HG02623 (cell line): Measurements from ENCODE around the gene PADI3.

Experiments
- ATAC-seq: cut with Tn5 transposase; IDR thresholded peaks from one replicate; pipeline ENCODE4 v1.9.1; 2021; ENCODE audit warnings: moderate library complexity; ENCODE audit not compliant: unreplicated experiment

Gene PADI3

DNA sequence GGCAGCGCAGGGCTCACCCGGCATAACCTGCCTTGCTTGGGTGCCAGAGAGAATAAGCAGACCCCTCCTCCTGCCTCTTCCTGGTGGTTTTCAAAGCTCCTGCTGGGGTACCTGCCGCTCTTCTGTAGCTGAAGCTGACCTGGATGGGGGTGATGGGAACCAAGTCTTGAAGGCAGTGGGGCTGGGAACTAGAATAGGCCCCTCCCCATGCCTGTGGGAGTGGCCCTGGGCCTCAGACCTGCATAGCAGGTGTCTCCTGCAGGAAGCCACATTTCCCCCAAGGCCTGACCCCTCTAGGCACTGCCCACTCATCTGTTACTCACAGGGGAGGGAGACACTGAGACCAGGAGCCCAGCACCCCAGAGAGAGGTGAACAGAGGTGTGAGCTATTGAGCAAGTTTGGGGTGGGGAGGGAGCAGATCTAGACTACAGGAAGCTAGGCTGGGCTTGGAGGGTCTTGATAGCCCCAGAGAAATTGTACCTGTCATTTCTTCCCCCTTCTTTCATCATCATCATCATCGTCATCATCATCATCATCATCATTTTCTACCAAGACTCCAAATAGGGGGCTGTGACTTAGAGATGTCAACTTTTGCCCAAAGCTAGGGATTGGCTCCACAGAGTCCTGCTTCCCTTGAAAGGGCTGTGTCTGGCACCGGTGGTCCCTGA, 33.9 kb upstream of the PADI3 start:
- no peak for ATAC-seq

DNA sequence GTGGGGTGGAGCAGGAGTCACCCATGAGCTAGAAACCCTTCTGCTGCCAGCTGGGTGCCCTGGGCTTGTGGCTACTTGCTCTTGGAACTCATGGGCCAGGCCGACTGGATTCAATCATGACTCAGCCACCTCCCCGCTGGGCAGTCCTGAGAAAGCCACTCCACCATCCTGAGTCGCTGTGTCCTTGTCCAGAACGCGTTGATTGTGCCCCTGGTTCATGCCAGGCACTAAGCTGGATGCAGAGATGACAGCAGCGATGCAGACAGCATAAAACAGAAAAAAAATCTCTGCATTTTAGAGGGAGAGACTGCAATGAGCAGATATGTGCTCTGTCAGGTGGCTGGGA, 33.4 kb upstream of the PADI3 start:
- no peak for ATAC-seq

DNA sequence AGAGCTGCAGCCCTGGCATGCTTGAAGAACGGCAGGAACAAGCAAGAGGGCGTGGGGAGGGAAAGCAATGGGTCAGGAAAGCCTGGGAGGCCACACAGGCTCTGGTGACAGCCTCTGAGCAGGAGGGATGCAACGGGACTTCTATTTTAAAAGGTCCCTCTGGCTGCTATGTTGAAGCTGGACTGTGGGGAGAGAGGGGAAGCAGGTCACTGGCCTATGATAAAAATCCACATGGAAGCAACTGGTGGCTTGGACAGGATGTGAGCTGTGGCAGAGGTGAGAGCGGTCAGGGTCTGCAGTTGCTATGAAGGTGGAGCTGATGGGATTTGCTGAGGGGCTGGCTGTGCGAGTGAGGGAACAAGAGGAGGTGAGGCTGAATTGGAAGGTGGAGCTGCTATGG, 32.8 kb upstream of the PADI3 start:
- ATAC-seq = no peak

DNA sequence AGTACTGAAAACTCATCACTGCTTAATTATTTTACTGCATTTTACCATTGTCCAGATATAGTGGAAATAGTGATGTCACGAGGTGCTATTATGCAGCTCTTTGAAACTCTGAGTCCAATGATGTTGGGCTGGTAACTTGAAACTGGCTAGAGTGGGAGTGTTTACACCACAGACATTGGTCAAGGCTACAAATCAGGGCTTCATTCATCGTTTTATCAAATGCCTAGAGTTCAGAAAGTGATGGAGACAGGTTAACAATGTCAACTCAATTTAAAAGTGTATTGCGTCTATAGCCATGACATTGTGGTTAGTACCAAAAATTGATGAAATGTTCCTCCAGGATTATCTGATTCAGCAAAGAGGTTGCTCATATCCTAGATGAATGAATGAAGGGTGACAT, 31.3 kb upstream of the PADI3 start:
- no peak for ATAC-seq

DNA sequence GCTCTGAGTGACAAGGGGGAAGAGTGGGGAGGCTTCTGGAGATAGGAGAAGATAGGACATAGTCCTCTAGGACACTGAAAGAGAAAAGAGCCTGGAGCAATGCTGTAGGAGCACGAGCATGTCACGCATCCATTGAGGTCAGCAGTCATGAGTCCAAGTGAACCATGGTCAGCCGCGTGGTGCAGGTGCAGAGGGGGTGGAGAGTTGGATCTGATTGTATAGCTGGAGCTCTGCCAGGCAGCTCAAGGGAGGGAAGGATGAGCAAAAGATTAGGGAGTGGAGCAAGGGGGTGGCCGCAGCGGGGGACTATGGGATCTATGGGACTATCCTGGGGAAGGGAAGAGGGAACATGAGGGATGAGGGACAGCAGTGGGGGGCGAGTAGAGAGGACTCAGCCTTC, 30.0 kb upstream of the PADI3 start:
- no peak for ATAC-seq

DNA sequence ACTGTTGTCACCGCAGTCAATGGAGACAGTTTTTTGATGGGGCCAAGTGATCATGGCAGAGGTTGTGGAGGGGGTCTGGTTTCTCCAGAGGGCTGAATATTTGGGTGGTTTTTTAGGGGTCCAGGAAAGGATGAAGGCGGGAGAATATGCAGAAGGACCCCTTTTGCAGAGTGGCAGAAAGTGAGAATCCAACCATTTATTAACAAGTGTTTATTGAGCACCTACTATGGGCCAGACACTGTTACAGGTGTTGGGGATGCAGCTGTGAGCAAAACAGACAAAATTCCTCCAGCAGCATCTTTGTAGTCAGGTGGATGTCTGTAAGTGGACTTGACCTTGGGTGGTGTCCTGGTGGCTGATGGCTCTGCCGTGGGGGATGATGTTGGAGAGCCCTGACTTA, 28.6 kb upstream of the PADI3 start:
- no peak for ATAC-seq

DNA sequence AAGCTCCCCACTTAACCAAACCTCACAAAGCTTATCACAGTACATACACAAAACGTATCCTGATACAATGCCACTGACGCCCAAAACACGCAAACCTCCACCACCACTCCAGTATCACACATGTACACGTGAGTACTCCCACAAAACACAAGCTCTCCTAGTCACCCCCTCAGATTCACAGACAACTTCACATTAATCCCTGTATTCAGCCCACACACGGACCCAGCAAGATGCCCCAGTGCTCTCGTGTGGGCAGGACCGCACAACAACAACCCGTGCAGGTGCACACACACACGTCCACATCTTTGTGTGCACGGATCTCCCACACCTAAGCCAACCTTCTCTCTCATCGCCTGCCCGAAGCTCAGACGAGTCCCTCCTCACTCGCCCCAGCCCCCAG, 26.3 kb upstream of the PADI3 start:
- no peak for ATAC-seq

DNA sequence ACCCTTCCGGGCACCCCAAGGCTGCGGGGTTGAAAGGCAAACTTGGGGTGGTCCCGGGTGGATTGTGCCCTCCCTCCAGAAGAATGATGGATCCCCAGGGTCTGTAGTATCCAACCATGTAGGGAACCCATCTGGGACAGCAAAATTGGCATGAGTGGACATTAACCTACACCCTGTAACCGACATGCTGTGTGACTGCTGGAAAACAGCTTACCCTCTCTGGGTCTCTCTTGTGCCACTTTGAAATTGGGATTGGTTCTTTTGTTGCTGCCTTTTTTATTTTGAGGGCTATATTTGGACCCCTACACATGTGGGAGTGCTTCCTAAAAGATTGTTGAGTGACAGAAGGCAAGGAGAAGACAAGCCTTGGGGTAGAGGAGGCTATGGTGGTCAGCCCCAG, 24.5 kb upstream of the PADI3 start:
- no peak for ATAC-seq

DNA sequence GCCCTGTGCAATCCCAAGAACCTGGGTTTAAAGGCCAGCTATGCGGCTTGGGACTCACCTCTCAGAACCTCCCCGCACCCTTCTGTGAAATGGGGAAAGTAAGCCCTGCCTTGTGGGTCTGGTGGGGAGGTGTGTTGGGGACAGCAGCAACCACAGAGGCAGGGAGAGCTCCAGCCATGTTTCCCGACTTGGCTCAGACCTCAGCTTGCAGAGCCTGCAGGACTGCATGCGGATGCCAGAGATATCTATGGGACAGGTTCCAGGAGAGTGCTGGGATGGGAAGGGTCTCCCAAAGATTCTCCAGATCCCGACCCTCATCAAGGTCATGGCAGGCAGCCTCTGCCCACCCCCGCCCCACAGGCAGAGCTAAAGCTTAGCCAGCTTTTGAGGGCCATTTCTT, 23.8 kb upstream of the PADI3 start:
- ATAC-seq = no peak

DNA sequence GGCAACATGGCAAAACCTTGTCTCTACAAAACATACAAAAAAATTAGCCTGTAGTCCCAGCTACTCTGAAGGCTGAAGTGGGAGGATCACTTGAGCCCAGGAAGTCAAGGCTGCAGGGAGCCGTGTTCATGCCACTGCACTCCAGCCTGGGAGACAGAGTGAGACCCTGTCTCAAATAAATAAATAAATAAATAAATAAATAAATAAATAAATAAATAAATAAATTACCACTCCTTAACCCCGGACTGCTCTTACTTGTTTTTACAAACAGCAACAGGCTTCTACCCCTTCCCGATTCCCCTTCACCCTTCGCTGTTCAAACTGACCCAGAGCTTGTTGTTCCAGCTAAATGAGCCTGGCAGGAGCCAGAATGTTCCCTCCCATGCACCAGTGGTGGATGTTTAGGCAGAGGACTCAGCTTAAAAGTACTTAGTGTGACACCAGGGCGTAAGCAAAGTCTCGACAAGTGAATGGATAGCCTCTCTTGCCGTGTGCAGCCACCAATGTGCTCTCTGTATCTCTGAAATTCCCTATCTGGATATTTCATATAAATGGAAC, 21.5 kb upstream of the PADI3 start:
- no peak for ATAC-seq

DNA sequence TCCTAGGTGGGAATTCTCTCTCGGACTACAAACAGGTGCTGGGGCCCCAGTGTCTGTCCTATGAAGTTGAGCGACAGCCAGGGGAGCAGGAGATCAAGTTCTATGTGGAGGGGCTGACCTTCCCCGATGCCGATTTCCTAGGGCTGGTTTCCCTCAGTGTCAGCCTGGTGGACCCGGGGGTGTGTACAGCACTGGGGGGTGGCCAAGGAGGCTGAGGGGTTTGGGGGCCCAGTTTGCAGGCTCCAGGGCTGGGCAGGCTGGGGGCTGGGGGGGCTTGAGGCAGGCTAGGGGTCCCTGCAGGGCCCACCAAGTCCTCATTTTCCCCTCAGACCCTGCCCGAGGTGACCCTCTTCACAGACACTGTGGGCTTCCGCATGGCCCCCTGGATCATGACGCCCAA, 20.3 kb upstream of the PADI3 start:
- no peak for ATAC-seq

DNA sequence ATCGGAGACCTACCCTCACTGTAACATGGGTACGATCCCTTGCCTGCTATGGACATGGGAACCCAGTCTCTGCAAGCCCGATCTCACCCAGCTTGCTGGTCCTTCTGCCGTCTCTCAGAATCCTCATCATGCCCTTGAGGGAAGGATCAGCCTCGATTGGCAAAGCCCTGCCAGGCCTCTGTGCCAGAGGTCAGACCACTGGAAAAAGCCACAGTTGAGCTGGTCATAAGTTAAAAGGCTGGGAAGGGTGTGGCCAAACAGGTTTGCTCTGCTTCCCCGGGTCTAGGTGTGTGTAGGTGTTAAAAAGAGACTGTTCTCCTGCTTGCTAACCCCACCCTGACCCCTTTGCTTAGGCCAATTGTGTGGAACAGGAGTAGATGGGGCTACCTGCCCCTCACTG, 19.5 kb upstream of the PADI3 start:
- no peak for ATAC-seq

DNA sequence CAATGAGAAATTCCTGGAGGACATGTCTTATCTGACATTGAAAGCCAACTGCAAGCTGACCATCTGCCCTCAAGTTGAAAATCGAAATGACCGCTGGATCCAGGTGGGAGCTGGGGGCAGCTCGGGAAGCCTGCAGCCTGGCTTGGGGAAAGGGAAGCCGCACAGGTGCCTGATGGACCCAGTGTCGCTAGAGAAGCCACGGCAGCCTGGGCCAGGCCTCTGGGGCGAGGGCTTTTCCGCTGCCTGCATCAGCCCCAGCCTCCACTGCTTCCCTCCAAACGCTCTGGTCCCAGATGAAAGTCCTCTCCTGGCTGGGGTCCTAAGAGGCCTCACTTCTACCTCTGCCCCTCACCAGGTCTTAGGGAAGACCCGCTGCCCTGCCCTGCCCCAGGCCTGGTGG, 18.8 kb upstream of the PADI3 start:
- ATAC-seq = no peak

DNA sequence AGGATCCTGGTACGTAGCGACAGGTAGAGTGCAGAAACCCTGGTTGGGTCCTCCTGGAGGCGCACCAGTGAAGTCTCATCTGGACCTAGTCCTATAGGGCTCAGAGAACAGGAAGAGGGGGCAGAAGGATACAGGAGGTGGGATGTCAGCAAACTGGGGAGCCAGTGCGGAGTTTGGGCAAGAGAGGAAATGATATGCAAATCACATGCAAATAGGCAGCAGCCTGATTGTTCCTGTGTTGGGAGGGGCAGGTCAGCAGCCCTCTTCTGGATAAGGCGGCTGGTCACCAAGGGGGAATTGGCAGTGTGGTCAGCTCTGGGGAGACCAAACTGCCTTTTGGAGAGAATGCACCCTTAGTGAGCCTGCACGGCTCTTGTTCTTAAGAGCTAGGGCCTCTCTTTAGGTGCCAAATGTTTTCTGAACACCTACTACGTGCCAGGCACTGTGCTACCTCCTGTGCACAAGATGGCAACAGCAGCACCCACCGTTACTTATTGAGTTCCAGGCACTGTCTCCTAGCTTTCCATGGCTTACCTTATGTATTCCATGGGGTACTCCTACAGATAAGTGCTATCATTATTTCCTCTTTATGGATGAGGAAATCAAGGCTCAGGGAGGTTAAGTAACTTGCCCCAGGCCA, 18.1 kb upstream of the PADI3 start:
- no peak for ATAC-seq

DNA sequence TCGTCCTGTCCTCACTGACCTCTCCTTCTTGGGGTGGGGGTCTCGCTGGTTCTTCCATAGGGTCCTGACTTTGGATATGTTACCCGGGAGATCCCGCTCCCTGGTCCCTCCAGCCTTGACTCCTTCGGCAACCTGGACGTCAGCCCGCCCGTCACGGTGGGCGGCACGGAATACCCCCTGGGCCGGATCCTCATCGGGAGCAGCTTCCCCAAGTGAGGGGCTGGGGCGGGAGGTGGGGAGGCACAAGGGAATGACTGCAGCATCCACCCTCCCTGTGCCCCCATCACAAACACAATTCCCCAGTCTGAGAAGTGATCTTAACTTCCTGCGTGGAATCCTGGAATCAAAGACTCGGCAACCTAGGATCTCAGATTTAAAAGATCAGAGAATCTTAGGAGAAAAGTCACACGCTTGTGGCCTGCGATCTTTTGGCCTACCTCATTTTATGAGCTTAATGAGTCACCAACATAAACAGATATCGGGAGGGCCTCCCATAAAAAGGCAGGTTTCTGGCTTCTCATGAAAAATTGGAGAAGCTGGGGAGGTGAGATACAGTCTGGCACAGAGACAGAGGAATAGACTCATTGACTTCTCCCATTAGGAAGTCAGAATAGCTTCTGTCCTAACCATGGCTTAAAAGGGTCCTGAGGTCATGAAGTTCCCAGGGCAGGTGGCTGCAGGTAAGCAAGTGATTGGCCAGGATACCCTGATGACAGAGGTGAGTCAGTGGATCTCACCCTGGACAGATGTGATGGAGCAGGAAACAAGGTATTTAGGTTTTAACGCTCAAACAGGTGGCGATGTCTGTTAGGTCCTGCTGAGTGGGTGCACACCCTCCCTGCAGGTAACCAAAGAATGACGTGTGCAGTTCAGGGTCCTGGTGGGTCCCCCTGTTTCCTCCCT, 15.9 kb upstream of the PADI3 start:
- no peak for ATAC-seq

DNA sequence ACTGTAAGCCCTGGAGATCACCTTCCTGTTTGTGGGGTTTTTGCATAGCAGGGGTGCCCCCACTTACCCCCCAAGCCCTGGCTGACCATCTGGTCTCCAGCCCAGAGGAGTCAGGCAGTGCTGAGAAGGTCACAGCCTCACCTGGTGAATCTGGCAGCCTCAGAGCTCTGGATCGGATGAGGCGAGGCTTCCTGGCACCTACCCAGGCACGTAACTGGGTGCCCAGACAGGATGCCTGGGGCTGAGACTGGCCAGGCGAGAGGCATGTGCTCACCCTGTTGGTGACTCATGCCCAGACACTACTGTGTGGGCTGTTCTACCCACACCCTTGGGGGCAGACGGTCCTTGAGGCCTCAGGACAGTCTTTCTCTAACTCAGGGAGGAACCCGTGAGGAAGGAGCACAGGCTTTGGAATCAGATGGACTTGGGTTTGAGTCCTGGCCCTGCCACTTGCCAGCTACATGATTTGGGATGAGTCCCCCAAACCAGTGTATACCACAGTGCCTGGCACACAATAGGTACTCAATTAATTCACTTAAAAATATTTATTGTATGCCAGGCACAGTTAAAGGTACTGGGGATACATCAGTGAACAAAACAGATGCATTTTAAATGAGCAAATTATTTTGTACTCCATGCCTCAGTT, 15.1 kb upstream of the PADI3 start:
- no peak for ATAC-seq

DNA sequence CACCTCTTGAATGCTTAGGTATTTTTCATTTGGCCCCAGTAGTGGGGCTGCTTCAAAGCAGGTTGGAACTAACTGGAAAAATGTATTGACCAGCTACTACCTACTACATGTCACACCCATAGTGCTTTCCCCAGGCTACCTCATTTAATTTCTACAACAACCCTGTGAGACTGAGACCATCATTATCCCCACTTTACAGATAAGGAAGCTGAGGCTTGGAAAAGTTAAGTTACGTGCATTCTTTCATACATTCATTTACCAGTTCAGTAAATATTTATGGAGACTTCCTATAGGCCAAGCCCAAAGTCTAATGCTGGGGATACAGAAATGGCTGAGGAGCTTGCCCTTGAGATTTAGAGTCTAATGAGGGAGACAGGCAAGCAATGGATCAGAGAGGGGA, 14.5 kb upstream of the PADI3 start:
- no peak for ATAC-seq

DNA sequence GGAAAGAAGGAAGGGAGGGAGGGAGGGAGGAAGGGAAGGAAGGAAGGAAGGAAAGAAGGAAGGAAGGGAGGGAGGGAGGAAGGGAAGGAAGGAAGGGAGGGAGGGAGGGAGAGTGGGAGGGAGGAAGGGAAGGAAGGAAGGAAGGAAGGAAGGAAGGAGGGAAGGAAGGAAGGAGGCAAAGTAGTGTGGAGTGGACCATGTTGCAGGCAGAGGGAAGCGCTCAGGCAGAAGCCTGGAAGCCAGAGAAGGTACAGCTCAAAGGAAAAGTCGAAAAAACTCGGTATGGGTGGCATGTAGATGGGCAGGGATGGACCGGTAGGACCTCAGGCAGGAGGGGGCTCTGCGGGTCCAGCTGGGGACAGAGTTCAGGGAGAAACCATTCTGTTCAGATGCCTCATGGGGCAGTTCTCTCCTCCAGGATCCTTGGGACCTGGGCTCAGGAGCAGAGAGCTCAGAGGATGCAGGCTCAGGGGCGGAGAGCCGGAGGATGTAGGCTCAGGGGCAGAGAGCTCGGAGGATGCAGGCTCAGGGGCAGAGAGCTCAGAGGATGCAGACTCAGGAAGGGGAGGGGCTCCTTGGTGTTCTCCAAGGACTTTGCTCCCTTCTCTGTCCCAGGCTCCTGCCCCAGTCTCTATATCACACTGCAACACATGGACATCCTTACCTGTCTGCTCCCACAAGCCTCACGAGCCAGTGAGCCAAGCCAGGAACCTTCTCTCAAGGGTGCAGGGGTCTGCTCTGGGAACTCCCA, 13.6 kb upstream of the PADI3 start:
- no peak for ATAC-seq

DNA sequence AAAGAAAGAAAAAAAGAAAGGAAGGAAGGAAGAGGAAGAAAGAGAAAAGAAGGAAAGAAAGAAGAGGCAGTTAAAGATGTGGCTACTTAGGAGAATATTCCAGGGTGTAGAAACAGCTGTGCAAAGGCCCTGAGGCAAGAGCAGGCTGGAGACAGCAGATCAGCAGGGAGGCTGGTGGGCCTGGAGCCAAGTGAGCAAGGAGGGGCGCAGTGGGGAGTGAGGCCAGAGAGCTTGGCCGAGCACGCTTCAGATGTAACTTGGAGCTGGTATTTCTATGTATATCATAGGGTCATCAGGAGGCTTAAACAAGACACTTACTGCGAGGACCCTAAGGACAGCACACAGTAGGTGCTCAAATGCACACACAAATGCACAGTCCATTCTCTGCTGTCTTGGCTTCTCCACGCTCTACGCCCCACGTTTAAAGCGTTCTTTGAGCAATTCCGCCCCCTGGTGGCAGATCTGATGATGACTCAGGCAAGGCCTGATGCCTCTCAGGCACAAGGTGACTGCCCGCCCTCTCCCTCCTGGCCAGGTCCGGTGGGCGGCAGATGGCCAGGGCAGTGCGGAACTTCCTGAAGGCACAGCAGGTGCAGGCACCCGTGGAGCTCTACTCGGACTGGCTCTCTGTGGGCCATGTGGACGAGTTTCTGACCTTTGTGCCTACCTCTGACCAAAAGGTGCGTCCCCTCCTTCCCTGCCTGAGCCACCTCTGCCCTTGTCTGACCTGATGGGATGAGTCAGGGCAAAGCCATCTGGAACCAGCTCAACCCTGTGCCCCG, 11.9 kb upstream of the PADI3 start:
- ATAC-seq = no peak

DNA sequence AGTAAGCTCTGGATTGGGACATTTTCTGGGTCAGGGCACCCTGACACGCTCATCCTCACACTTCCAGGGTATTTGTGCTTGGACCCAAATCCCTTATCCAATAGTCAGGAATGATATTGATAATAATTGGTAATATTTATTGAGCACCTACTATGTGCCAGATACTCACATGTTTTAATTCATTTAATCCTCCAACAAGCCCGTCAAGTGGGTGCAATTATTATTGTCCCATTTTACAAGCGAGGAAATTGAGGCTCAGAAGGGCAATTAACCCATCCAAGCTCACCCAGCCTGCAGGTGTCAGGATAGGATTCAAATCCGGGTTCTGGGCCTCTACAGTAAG, 11.4 kb upstream of the PADI3 start:
- ATAC-seq = no peak
